ENCODE measurements around the gene ANGPTL4. TPM values are rescaled to one million over a fixed set of nuclear protein-coding genes. Genes with fewer than 3 reads are reported as not detected.
"Not testable (repeated sequence)": the region's sequence is repeated elsewhere in the genome, so short reads cannot be mapped to it uniquely, and the experiment has no call there.

ANGPTL4 gene
- total RNA-seq, 1 experiment from 2014 or later = 32.8 TPM

GRCh38 chr19:8343483-8343844, 20.5 kb upstream of the ANGPTL4 start:
- no TSS peak for BruUV-seq (replicated peaks)
- intact Hi-C loops (cut with micrococcal nuclease) = loop anchor here (10.0 kb wide), 1 partner anchor 731 kb away; no protein-coding TSS in a partner anchor
- H3K27me3 Mint-ChIP-seq (ENCODE audit: insufficient read depth, unreplicated experiment) = no peaks in the 10 kb centered on the region
- ChIA-PET POLR2A (interaction anchor here (1.1 to 1.2 kb wide), 2 partner anchors 9 to 19 kb away, joined by 3 to 4 read pairs; no protein-coding TSS in a partner anchor), CTCF (interaction anchor here (2.2 kb wide), 1 partner anchor 11 kb away, joined by 20 read pairs; no protein-coding TSS in a partner anchor)
- no peaks in the 10 kb centered on the region for H3K4me1 Mint-ChIP-seq (ENCODE audit: insufficient read depth, unreplicated experiment)
- H3K4me3 Mint-ChIP-seq (ENCODE audit: unreplicated experiment) = no peak overlapping the region
- no peak for TF ChIP-seq CTCF (IDR thresholded peaks at IDR 0.05; ENCODE audit: unreplicated experiment)
- peaks cover 6% of the 10 kb centered on the region for H3K36me3 Mint-ChIP-seq (ENCODE audit: insufficient read depth, unreplicated experiment)
- DNase-seq (ENCODE audit: unreplicated experiment) = no peak
- no peaks in the 10 kb centered on the region for H3K9me3 Mint-ChIP-seq (ENCODE audit: unreplicated experiment)
- H3K27ac Mint-ChIP-seq (ENCODE audit: low read depth, unreplicated experiment) = no peak overlapping the region

- H3K36me3 Mint-ChIP-seq (ENCODE audit: insufficient read depth, unreplicated experiment); H3K9me3 Mint-ChIP-seq (ENCODE audit: unreplicated experiment); H3K4me3 Mint-ChIP-seq (ENCODE audit: unreplicated experiment); DNase-seq (ENCODE audit: unreplicated experiment); POLR2A ChIA-PET; H3K27me3 Mint-ChIP-seq (ENCODE audit: insufficient read depth, unreplicated experiment); BruUV-seq (replicated peaks); H3K27ac Mint-ChIP-seq (ENCODE audit: low read depth, unreplicated experiment): not testable (repeated sequence)
- intact Hi-C loops (cut with micrococcal nuclease) = loop anchor here (10.0 kb wide), 2 partner anchors 105 to 725 kb away; no protein-coding TSS in a partner anchor
- CTCF ChIA-PET = interaction anchor here (0.6 to 0.7 kb wide), 2 partner anchors 156 to 188 kb away, joined by 3 to 4 read pairs; no protein-coding TSS in a partner anchor
- H3K4me1 Mint-ChIP-seq (ENCODE audit: insufficient read depth, unreplicated experiment) = peaks cover 11% of the 10 kb centered on the region
Measured at GRCh38 chr19:8349629-8350372, 14.2 kb upstream of the ANGPTL4 start.

GRCh38 chr19:8352134-8352827, 11.7 kb upstream of the ANGPTL4 start:
- no peak for TF ChIP-seq CTCF (IDR thresholded peaks at IDR 0.05; ENCODE audit: unreplicated experiment)
- ChIA-PET CTCF (interaction anchor here (0.5 to 6.0 kb wide), 15 partner anchors 8 to 322 kb away, joined by 3 to 72 read pairs (median 12); partner anchors contain the start of genes KANK3, MYO1F and RAB11B), POLR2A (interaction anchor here (0.6 to 2.9 kb wide), 4 partner anchors 13 to 187 kb away, joined by 3 to 9 read pairs (median 4); no protein-coding TSS in a partner anchor)
- no peak for DNase-seq (ENCODE audit: unreplicated experiment)
- Mint-ChIP-seq H3K27ac (ENCODE audit: low read depth, unreplicated experiment) (no peak overlapping the region), H3K4me3 (ENCODE audit: unreplicated experiment) (no peak overlapping the region), H3K36me3 (ENCODE audit: insufficient read depth, unreplicated experiment) (peaks cover 5% of the 10 kb centered on the region), H3K9me3 (ENCODE audit: unreplicated experiment) (no peaks in the 10 kb centered on the region), H3K27me3 (ENCODE audit: insufficient read depth, unreplicated experiment) (no peaks in the 10 kb centered on the region), H3K4me1 (ENCODE audit: insufficient read depth, unreplicated experiment) (peaks cover 23% of the 10 kb centered on the region)
- intact Hi-C loops (cut with micrococcal nuclease) = loop anchor here (10.0 kb wide), 1 partner anchor 103 kb away; no protein-coding TSS in a partner anchor
- BruUV-seq (replicated peaks) = no TSS peak

- not testable (repeated sequence) for BruUV-seq (replicated peaks); H3K9me3 Mint-ChIP-seq (ENCODE audit: unreplicated experiment); H3K4me3 Mint-ChIP-seq (ENCODE audit: unreplicated experiment); H3K27ac Mint-ChIP-seq (ENCODE audit: low read depth, unreplicated experiment); H3K36me3 Mint-ChIP-seq (ENCODE audit: insufficient read depth, unreplicated experiment); H3K27me3 Mint-ChIP-seq (ENCODE audit: insufficient read depth, unreplicated experiment); DNase-seq (ENCODE audit: unreplicated experiment)
- intact Hi-C loops (cut with micrococcal nuclease) = loop anchor here (10.0 kb wide), 1 partner anchor 102 kb away; no protein-coding TSS in a partner anchor
- H3K4me1 Mint-ChIP-seq (ENCODE audit: insufficient read depth, unreplicated experiment) = peaks cover 23% of the 10 kb centered on the region
- CTCF ChIA-PET = interaction anchor here (0.7 to 6.0 kb wide), 26 partner anchors 9 to 233 kb away, joined by 3 to 72 read pairs (median 11); partner anchors contain the start of genes ANGPTL4, KANK3, MYO1F and RAB11B
- POLR2A ChIA-PET = interaction anchor here (0.6 to 2.9 kb wide), 5 partner anchors 12 to 187 kb away, joined by 3 to 9 read pairs (median 4); partner anchors contain the start of gene RAB11B
Measured at GRCh38 chr19:8352845-8353244, 11.1 kb upstream of the ANGPTL4 start.

Data from MCF 10A (cell line).